NAMALWA (cell line): Measurements from ENCODE around the gene MRPL55.

ENCODE experiments used
- DNase-seq: peaks from one replicate; pipeline ENCODE4 v3.0.0-alpha.2; 2015; ENCODE audit warnings: low spot score

MRPL55 gene

DNA sequence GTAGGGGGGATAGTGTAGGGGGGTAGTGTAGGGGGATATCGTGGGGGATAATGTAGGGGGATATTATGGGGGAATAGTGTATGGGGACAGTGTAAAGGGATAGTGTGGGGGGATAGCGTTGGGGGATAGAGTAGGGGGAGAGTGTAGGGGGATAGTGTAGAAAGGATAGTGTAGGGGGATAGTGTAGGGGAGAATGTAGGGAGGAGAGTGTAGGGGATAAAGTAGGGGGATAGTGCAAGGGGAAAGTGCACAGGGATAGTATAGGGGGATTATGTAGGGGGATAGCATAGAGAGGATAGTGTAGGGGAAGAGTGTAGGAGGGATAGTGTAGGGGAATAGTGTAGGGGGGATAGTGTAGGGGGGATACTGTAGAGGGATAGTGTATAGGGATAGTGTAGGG, 38.9 kb downstream of the MRPL55 start:
- DNase-seq, result no peak

DNA sequence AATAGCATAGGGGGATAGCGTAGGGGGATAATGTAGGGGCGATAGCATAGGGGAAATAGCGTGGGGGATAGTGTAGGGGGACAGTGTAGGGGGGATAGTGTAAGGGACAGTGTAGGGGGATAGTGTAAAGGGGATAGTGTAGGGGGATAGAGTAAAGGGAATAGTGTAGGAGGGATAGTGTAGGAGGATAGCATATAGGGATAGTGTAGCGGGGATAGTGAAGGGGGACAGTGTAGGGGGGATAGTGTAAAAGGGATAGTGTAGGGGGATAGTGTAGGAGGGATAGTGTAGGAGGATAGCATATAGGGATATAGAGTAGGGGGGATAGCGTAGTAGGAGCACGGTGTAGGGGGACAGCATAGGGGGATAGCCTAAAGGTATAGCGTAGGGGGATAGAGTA, 40.7 kb downstream of the MRPL55 start:
- DNase-seq, result no peak

GRCh38 chr1:228066891-228067654, 42.0 kb downstream of the MRPL55 start:
- DNase-seq, result no peak

GRCh38 chr1:228066416-228066815, 42.7 kb downstream of the MRPL55 start:
- no peak for DNase-seq

DNA sequence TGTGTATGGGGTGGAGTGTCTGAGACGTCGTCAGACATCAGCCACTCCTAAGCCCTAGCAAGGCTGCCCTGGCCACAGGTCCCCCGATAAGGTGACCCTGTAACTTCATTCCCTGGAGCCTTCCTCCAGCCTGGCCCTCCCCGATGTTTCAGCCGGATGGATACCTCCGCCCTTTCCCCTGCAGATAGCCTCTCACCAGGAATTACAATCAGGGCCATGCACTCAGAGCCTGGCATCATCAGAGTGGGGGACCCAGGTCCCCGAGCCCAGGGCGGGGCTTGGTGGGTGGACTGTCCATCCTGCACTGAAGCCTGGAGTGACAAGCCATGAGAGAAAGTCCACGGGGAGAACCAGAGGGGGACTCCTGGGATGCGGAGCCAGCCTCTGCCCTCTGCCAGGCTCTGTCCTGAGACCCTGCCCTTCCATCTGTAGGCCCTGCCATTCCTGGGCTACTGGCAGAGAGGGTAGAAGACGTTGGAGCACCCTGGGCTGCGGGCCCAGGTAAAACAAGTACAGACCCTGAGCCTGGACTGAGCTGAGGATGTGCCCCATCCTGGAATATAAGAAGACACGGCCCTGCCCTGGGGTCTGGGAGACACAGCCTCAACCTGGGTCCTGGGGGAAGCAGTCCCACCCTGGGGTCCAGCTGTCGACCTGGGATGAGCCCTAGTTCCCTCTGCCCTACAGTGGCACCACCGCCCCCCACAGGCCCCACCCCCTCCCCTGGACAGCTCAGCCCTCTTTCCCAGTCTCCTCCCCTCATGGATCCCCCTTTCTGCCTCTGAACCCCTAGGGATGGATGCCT, 43.4 kb downstream of the MRPL55 start:
- no peak for DNase-seq

DNA sequence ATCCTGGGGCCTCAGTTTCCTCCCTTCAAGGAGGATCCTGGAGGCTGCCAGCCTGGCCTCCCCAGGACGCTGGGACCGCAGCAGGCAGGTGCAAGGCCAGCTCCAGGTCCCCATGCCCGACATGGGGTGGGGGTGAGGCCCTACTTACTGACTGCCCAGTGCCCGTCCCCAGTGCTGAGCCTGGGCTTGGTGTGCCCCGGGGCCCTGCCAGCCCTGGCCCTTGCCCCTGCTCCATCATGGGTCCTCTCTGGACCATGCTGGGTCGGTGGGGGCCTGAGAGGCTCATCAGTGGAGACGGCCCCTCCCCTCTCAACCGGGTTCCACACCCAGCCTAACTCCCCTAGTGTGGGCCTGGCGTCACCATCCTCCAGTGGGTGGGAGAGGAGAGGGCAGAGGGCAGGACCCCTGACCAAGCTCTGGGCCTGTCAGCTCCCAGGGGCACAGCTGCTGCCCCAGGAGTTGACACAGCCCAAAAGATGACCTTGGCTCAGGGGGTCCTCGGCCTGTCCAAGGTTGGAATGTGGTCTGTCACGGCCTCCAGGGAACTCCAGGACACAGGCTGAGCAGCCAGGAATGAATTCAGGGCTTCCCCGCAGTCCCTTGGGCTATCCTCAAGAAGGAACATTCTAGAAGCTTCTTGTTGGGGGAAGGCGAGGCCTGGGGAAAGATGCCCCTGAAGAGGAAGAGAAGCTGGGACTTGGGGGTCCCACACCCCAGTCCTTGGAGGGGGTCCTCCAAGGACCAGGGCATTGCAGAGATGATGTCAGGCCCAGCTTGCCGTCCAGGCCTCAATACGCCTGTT, 44.2 kb downstream of the MRPL55 start:
- no peak for DNase-seq

GRCh38 chr1:228064296-228064695, 44.8 kb downstream of the MRPL55 start:
- no peak for DNase-seq

GRCh38 chr1:228063251-228064191, 45.6 kb downstream of the MRPL55 start:
- no peak for DNase-seq

GRCh38 chr1:228062812-228063211, 46.3 kb downstream of the MRPL55 start:
- DNase-seq, result no peak

- no peak for DNase-seq
These were observed 46.9 kb downstream of the MRPL55 start for GRCh38 chr1:228062085-228062791.

DNA sequence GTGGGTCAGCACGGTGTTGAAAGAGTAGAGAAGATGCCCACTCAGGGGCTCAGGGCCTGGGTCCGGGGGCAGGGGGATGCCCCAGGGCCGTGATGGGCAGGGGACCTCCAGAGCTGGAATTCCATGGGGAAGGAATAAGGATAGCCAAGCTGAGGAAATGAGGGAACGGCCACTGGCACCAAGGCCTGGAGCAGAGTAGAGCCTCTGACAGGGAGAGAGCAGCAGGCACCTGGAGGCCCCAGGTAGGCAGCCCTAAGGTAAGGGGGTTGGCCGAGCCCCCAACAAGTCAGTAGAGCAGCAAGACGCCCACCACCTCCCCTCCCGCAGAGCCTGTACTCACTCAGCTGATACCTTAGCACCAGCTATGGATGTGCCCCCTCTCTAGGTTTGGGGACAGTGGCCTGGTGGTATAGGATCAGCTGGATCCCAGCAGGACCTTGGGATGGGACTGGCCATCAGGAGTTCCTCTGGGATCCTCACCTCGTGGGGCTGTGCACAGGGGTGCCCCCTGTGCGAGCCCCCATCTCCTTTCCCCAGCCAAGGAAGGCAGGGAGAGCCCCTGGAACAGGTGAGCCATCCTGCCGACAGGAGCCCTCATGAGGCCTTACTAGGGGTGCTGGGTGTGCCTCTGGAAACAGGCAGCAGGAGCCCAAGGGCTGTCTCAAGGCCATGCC, 47.6 kb downstream of the MRPL55 start:
- no peak for DNase-seq

DNA sequence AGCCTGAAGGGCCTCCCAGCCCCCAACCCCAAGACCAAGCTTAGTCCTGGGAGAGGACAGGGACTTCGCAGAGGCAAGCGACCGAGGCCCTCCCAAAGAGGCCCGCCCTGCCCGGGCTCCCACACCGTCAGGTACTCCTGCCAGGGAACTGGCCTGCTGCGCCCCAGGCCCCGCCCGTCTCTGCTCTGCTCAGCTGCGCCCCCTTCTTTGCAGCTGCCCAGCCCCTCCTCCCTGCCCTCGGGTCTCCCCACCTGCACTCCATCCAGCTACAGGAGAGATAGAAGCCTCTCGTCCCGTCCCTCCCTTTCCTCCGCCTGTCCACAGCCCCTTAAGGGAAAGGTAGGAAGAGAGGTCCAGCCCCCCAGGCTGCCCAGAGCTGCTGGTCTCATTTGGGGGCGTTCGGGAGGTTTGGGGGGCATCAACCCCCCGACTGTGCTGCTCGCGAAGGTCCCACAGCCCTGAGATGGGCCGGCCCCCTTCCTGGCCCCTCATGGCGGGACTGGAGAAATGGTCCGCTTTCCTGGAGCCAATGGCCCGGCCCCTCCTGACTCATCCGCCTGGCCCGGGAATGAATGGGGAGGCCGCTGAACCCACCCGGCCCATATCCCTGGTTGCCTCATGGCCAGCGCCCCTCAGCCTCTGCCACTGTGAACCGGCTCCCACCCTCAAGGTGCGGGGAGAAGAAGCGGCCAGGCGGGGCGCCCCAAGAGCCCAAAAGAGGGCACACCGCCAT, 48.5 kb downstream of the MRPL55 start:
- DNase-seq, result peak; percentile 35

DNA sequence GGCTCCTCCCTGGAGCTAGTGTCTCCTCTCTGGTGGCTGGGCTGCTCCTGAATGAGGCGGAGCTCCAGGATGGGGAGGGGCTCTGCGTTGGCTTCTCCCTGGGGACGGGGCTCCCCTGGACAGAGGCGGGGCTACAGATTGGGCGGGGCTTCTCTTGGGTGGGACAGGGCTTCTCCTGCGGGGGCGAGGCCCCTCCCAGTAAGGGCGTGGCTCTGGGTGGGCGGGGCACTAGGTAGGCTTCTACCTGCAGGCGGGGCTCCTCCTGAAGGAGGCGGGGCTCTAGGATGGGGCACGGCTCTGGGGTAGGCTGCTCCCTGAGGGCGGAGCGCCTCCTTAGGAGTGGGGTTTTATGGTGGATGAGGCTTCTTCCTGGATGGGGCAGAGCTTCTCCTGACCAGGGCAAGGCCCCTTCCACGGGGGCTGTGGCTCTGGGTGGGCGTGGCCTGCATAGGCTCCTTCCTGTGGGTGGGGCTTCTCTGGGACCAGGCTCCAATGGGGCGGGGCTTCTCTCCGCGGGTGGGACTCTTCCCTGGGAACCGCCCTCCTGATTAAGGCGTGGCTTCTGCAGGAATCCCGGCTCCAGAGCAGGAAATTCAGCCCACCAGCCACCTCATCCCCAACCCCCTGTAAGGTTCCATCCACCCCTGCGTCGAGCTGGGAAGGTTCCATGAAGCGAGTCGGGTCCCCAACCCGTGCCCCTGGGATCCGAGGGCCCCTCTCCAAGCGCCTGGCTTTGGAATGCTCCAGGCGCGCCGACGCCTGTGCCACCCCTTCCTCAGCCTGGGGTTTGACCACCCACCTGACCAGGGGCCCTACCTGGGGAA, 49.3 kb downstream of the MRPL55 start:
- DNase-seq, result peak; percentile 92

GRCh38 chr1:228058949-228059633, 50.0 kb downstream of the MRPL55 start:
- DNase-seq, result no peak

DNA sequence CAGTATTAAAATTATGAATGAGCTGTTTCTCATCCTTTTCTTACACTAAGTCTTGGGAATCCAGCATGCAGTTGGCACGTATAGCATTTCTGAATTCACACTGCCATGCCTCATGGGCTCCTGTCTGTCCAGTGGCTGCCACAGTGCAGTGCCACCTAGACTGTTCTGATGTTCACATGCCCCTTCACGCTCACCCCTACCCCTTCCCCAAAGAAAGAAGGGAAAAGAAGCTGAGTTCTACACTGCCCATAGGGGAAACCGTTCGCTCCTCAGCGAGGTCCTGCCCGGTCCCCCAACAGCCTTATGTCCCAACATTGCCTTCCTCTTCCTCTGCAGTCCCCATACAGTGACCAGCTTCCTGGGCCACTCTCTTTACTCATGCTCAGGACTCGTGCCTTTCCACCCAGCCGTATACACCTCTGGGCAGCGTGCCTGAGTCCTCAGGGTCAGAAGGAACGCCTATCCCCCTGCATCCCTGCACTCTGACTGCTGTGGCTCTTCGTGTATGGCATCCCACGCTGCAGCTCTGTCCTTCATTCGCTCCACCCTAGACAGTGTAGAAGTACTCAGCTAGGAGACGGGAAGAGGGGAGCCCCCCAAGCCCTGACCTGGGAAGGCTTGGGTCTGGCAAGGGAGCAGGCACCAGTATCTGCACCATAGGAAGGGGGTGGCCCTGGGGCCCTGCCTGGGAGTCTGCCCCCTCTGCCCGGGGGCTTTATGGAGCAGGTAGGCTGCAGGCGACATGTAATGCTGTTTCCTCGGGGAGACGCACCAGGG, 50.7 kb downstream of the MRPL55 start:
- no peak for DNase-seq
